ENCODE measurements around the gene POLR2M.

- TF ChIP-seq, protein P1, sequence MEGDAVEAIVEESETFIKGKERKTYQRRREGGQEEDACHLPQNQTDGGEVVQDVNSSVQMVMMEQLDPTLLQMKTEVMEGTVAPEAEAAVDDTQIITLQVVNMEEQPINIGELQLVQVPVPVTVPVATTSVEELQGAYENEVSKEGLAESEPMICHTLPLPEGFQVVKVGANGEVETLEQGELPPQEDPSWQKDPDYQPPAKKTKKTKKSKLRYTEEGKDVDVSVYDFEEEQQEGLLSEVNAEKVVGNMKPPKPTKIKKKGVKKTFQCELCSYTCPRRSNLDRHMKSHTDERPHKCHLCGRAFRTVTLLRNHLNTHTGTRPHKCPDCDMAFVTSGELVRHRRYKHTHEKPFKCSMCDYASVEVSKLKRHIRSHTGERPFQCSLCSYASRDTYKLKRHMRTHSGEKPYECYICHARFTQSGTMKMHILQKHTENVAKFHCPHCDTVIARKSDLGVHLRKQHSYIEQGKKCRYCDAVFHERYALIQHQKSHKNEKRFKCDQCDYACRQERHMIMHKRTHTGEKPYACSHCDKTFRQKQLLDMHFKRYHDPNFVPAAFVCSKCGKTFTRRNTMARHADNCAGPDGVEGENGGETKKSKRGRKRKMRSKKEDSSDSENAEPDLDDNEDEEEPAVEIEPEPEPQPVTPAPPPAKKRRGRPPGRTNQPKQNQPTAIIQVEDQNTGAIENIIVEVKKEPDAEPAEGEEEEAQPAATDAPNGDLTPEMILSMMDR (conservative IDR thresholded peaks at IDR 0.05; ENCODE audit: low read depth in 2 of 2) = no peak
- TF ChIP-seq CREB1 (CRISPR knock-in tag; IDR thresholded peaks at IDR 0.05; ENCODE audit: low read depth) = no peak
- no peak for TF ChIP-seq POLR2AphosphoS5 (IDR thresholded peaks at IDR 0.05; ENCODE audit: low read depth)
Observed at GRCh38 chr15:57704441-57704840, 2.1 kb upstream of the POLR2M start.
